AG09309 (cell line): ENCODE measurements around the gene PKIB.
A peak's percentile ranks its signal among the peaks of the same experiment; 100 is the strongest.
"Not testable (repeated sequence)": the region's sequence is repeated elsewhere in the genome, so short reads cannot be mapped to it uniquely, and the experiment has no call there.

Experiments used
- DNase-seq: peaks from one replicate; pipeline ENCODE4 v3.0.0-alpha.2; 2010; ENCODE audit warnings: low read depth
- H3K4me3 ChIP-seq: 2 replicates; pipeline ENCODE4 v1.5.1; 2011; ENCODE audit warnings: mild to moderate bottlenecking, low read depth, low read length, moderate library complexity; ENCODE audit not compliant: control insufficient read depth
- TF ChIP-seq, protein P1 (sequence below): IDR thresholded peaks from 2 replicates; pipeline ENCODE4 v1.5.1; 2011; ENCODE audit warnings: mild to moderate bottlenecking, low read depth, low read length, inconsistent platforms; ENCODE audit not compliant: insufficient read depth, control insufficient read depth; ENCODE audit errors: missing control alignments

PKIB gene

DNA sequence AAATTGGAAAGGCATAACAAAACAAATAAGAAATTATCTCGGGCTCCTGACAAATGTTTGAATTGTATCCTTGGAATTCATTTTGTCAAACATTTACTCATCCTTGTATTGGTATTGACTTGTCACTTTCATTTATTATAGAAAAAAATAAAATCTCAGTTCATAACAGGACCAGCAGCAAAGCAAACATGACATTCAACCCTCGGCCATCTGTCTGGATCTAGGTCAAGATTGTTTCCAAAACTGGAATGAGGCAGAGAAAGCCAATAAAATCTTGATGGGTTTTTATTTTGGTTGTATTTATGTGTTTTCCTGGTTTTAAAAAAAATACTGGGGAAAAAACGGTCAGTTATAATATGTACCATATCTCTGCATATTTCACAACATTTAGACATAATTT is 126.4 kb downstream of the PKIB start:
- H3K4me3 ChIP-seq = no peak overlapping the region
- no peak for DNase-seq
- TF ChIP-seq, protein P1, sequence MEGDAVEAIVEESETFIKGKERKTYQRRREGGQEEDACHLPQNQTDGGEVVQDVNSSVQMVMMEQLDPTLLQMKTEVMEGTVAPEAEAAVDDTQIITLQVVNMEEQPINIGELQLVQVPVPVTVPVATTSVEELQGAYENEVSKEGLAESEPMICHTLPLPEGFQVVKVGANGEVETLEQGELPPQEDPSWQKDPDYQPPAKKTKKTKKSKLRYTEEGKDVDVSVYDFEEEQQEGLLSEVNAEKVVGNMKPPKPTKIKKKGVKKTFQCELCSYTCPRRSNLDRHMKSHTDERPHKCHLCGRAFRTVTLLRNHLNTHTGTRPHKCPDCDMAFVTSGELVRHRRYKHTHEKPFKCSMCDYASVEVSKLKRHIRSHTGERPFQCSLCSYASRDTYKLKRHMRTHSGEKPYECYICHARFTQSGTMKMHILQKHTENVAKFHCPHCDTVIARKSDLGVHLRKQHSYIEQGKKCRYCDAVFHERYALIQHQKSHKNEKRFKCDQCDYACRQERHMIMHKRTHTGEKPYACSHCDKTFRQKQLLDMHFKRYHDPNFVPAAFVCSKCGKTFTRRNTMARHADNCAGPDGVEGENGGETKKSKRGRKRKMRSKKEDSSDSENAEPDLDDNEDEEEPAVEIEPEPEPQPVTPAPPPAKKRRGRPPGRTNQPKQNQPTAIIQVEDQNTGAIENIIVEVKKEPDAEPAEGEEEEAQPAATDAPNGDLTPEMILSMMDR = no peak

DNA sequence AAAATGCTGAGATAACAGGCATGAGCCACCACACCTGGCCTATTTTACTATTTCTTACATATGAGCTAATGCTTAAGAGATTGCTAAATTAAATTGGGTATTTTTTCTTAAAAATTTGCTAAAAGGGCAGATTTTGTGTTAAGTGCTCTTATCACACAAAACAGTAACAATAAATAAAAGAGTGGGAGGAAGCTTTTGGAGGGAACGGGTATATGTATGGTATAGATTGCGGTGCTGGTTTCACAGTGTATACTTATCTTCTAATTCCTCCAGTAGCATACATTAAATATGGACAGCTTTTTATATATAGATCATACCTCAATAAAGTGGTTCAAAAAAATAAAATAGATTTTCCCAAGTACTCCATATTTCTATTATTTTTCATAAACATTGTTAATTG is 129.9 kb downstream of the PKIB start:
- no peak for DNase-seq
- H3K4me3 ChIP-seq = no peak overlapping the region
- TF ChIP-seq, protein P1 = no peak

DNA sequence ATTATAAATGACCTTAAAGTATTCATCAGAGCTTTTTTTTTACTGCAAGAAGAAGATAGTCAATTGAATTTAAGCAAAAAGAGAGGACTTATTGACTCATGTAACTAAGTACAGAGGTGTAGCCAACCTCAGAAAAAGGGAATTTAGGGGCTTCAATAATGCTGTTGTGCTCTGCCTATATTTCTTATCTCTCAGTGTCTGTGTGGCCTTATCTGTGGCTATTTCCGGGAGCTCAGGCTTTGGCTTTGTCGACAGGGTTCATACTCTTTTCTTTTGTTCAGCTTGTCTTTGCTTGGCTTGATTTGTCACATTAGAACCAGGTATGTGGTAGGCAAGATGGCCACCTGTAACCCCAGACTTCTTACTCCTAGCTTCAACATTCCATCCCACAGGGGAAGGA is 130.7 kb downstream of the PKIB start:
- H3K4me3 ChIP-seq = no peak overlapping the region
- DNase-seq = no peak
- TF ChIP-seq, protein P1 = no peak

DNA sequence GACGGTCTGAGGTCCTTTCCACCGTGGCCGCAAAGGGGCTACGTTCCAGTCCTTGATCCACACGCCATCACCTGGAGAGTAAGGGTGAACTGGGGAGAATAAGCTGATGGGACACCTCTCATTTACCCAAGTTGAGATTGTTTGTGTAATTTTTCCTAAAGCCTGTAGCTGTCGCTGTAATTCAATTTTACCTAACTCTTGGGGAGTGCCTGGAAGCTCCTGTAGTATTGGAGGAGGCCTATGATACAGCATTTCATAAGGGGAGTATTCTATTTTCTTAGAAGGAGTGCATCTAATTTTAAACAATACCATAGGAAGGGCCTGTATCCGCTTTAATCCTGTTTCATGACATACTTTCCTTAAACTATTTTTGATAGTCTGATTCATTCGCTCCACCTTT is 134.0 kb downstream of the PKIB start:
- not testable (repeated sequence) for DNase-seq, H3K4me3 ChIP-seq
- TF ChIP-seq, protein P1 = peak; percentile 52

DNA sequence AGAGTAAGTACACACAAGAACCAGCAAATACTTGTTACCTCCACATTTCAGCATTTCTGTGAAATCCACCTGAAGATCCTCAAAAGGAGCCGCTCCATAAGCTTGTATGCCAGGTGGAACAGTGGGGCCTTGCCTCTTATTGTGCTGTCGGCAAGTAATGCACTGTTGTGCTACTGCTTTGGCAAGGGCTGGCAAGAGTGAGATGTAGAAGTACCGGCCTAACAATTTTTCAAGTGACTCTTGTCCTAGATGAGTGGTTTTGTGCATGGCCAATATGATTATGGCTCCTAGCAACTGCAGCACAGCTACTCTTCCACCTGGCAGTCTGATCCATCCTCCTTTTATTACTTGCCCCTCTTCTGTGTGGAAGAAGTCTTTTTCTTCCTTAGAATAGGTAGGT is 134.7 kb downstream of the PKIB start:
- H3K4me3 ChIP-seq, DNase-seq: not testable (repeated sequence)

DNA sequence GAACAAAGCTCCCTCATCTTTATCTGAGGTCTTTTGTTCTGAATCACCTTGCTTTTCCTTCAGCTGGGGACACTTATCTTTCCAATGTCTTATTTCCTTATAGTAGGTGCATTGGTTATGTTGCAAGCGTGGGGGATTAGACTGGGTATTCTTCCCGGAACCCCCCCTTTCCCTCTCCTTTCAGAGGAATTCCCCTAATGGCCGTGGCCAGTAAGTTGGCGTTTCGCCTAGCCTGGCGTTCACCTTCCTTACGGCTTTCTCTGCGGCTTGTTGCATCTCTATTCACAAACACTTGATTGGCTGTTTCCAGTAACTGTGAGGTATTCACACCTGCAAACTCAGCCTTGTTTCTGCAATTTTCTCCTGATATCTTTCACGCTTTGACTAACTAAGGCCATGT is 136.5 kb downstream of the PKIB start:
- TF ChIP-seq, protein P1 = no peak
- no peak for DNase-seq
- H3K4me3 ChIP-seq = no peak overlapping the region

DNA sequence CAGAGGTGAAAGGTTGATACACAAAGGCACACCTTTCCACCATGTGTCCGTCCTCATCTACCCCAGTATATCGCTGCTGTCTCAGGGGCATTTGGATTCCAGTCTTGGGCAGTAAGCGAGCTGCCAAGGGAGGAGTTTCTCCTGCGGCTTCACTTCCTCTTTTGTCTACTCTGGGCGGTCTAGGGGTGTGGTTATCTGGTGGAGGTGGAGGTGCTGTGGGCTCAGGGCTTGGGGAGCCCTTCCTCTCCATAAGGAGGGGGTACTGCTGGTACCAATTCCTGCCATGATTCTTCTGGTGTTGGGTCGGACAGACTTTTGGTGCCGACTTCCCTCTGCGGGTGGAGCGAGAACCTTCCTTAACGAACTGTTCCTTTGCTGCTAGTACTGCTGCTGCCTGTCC is 137.4 kb downstream of the PKIB start:
- TF ChIP-seq, protein P1 = no peak
- no peak for DNase-seq
- no peak overlapping the region for H3K4me3 ChIP-seq

DNA sequence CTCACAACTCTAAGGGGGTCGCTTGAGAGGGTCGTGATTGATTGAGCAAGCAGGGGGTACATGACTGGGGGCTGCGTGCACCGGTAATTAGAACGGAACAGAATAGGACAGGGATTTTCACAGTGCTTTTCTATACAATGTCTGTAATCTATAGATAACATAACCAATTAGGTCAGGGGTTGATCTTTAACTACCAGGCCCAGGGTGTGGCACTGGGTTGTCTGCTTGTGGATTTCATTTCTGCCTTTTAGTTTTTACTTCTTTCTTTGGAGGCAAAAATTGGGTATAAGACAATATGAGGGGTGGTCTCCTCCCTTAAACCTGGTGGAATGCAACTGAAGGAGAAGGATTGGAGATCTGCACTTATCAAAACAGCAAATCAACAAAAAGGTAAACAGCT is 138.7 kb downstream of the PKIB start:
- not testable (repeated sequence) for DNase-seq, H3K4me3 ChIP-seq
